GM12865 (cell line): Measurements from ENCODE around the gene MAP3K3.

Experiments
- DNase-seq: peaks from one replicate; pipeline ENCODE4 v3.0.0; 2010; ENCODE audit warnings: low read depth
- H3K4me3 ChIP-seq: 2 replicates; pipeline ENCODE4 v1.5.1; 2011; ENCODE audit warnings: mild to moderate bottlenecking, low read depth, low read length, control low read depth
- CTCF ChIP-seq: IDR thresholded peaks from 2 replicates; pipeline ENCODE4 v1.5.1; 2011; ENCODE audit warnings: low read length, control low read depth, low read depth, inconsistent platforms; ENCODE audit not compliant: insufficient read depth; ENCODE audit errors: missing control alignments

The MAP3K3 gene

GRCh38 chr17:63621229-63621683, 961 bp upstream of the MAP3K3 start:
- TF ChIP-seq CTCF = no peak
- H3K4me3 ChIP-seq = peak overlapping the region; percentile 69
- no peak for DNase-seq

GRCh38 chr17:63622574-63623390, 565 bp downstream of the MAP3K3 start:
- TF ChIP-seq CTCF = no peak
- H3K4me3 ChIP-seq = peak overlapping the region; percentile 85
- peak; percentile 70 for DNase-seq

- peak overlapping the region; percentile 85 for H3K4me3 ChIP-seq
- no peak for DNase-seq
- TF ChIP-seq CTCF = no peak
Measured at GRCh38 chr17:63623786-63624530, 1.7 kb downstream of the MAP3K3 start.

- DNase-seq = no peak
- H3K4me3 ChIP-seq = no peak overlapping the region
- TF ChIP-seq CTCF = no peak
Measured at GRCh38 chr17:63624531-63624880, 2.3 kb downstream of the MAP3K3 start.

GRCh38 chr17:63626551-63627180, 4.4 kb downstream of the MAP3K3 start:
- H3K4me3 ChIP-seq = no peak overlapping the region
- no peak for DNase-seq

GRCh38 chr17:63629627-63630026, 7.4 kb downstream of the MAP3K3 start:
- TF ChIP-seq CTCF = no peak
- no peak overlapping the region for H3K4me3 ChIP-seq
- DNase-seq = no peak

More at GRCh38 chr17:63626551-63627180, 4.4 kb downstream of the MAP3K3 start:
- no peak for TF ChIP-seq CTCF
